Measurements from ENCODE around the gene ROCK2.

DNA sequence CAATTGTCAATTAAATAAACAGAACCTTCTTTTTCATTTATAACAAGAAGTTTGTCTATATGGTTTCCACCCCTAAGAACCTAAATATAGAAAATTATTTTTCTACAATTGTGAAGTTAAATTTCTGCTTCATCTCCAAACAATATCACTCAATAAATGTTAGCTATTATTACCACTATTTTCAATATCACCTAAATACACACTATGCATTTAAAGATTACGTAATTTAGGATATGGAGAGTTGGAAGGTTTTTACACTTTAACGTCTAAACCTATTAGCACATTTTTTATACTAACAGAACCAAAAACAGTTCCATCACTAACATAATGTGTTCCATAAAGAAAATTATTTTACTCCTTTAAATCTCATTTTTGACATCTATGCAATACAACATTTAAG is 48.0 kb downstream of the ROCK2 start:
- TF ChIP-seq SP1 (IDR thresholded peaks at IDR 0.05) (no peak), RAD21 (IDR thresholded peaks at IDR 0.05) (no peak), GABPA (IDR thresholded peaks at IDR 0.05 in 1 of 2, conservative IDR thresholded peaks at IDR 0.05 in 1 of 2) (no peak), JUND (IDR thresholded peaks at IDR 0.05) (no peak), EGR1 (IDR thresholded peaks at IDR 0.05; ENCODE audit: low read depth in 2 of 2) (no peak), FOXA1 (IDR thresholded peaks at IDR 0.05) (no peak), TAF1 (conservative IDR thresholded peaks at IDR 0.05) (no peak)
- TF ChIP-seq, protein P1, sequence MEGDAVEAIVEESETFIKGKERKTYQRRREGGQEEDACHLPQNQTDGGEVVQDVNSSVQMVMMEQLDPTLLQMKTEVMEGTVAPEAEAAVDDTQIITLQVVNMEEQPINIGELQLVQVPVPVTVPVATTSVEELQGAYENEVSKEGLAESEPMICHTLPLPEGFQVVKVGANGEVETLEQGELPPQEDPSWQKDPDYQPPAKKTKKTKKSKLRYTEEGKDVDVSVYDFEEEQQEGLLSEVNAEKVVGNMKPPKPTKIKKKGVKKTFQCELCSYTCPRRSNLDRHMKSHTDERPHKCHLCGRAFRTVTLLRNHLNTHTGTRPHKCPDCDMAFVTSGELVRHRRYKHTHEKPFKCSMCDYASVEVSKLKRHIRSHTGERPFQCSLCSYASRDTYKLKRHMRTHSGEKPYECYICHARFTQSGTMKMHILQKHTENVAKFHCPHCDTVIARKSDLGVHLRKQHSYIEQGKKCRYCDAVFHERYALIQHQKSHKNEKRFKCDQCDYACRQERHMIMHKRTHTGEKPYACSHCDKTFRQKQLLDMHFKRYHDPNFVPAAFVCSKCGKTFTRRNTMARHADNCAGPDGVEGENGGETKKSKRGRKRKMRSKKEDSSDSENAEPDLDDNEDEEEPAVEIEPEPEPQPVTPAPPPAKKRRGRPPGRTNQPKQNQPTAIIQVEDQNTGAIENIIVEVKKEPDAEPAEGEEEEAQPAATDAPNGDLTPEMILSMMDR (IDR thresholded peaks at IDR 0.05; ENCODE audit: low read depth, low read length, missing input control) = no peak
- TF ChIP-seq, protein P2, sequence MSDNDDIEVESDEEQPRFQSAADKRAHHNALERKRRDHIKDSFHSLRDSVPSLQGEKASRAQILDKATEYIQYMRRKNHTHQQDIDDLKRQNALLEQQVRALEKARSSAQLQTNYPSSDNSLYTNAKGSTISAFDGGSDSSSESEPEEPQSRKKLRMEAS (IDR thresholded peaks at IDR 0.05) = no peak
- TF ChIP-seq, protein P3, sequence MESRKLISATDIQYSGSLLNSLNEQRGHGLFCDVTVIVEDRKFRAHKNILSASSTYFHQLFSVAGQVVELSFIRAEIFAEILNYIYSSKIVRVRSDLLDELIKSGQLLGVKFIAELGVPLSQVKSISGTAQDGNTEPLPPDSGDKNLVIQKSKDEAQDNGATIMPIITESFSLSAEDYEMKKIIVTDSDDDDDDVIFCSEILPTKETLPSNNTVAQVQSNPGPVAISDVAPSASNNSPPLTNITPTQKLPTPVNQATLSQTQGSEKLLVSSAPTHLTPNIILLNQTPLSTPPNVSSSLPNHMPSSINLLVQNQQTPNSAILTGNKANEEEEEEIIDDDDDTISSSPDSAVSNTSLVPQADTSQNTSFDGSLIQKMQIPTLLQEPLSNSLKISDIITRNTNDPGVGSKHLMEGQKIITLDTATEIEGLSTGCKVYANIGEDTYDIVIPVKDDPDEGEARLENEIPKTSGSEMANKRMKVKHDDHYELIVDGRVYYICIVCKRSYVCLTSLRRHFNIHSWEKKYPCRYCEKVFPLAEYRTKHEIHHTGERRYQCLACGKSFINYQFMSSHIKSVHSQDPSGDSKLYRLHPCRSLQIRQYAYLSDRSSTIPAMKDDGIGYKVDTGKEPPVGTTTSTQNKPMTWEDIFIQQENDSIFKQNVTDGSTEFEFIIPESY (IDR thresholded peaks at IDR 0.05) = no peak
- TF ChIP-seq, protein P4, sequence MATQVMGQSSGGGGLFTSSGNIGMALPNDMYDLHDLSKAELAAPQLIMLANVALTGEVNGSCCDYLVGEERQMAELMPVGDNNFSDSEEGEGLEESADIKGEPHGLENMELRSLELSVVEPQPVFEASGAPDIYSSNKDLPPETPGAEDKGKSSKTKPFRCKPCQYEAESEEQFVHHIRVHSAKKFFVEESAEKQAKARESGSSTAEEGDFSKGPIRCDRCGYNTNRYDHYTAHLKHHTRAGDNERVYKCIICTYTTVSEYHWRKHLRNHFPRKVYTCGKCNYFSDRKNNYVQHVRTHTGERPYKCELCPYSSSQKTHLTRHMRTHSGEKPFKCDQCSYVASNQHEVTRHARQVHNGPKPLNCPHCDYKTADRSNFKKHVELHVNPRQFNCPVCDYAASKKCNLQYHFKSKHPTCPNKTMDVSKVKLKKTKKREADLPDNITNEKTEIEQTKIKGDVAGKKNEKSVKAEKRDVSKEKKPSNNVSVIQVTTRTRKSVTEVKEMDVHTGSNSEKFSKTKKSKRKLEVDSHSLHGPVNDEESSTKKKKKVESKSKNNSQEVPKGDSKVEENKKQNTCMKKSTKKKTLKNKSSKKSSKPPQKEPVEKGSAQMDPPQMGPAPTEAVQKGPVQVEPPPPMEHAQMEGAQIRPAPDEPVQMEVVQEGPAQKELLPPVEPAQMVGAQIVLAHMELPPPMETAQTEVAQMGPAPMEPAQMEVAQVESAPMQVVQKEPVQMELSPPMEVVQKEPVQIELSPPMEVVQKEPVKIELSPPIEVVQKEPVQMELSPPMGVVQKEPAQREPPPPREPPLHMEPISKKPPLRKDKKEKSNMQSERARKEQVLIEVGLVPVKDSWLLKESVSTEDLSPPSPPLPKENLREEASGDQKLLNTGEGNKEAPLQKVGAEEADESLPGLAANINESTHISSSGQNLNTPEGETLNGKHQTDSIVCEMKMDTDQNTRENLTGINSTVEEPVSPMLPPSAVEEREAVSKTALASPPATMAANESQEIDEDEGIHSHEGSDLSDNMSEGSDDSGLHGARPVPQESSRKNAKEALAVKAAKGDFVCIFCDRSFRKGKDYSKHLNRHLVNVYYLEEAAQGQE (IDR thresholded peaks at IDR 0.05) = no peak
